Smooth muscle cell (in vitro differentiated cells): ENCODE measurements around the gene TMEM260. TPM values are rescaled to one million over a fixed set of nuclear protein-coding genes. Genes with fewer than 3 reads are reported as not detected.

Source experiments
- DNase-seq: peaks from one replicate; lab custom pipeline; 2025; ENCODE audit not compliant: unreplicated experiment; lab: John Stamatoyannopoulos, UW
- H2AFZ ChIP-seq: fragments of 200-600 bp; sonication (generic); 2 replicates; pipeline ENCODE4 v1.6.0; 2016; ENCODE audit warnings: antibody characterized with exemption, low read depth, mild to moderate bottlenecking
- H3F3A ChIP-seq: fragments of 200-600 bp; sonication (generic); 2 replicates; pipeline ENCODE4 v1.6.0; 2017; ENCODE audit warnings: antibody characterized with exemption, low read depth
- H3K27ac ChIP-seq: fragments of 200-600 bp; sonication (generic); 2 replicates; pipeline ENCODE4 v1.5.1; 2016; ENCODE audit warnings: low read depth, mild to moderate bottlenecking
- H3K27me3 ChIP-seq: fragments of 200-600 bp; sonication (generic); 2 replicates; pipeline ENCODE4 v1.6.1; 2016; ENCODE audit warnings: low read depth, mild to moderate bottlenecking
- H3K36me3 ChIP-seq: fragments of 200-600 bp; sonication (generic); 2 replicates; pipeline ENCODE4 v1.5.1; 2016; ENCODE audit warnings: low read depth
- H3K4me1 ChIP-seq: fragments of 200-600 bp; sonication (generic); 2 replicates; pipeline ENCODE4 v1.5.1; 2016; ENCODE audit warnings: low read depth
- H3K4me2 ChIP-seq: fragments of 200-600 bp; sonication (generic); 2 replicates; pipeline ENCODE4 v1.6.0; 2016; ENCODE audit warnings: mild to moderate bottlenecking
- H3K4me3 ChIP-seq: fragments of 200-600 bp; sonication (generic); 2 replicates; pipeline ENCODE4 v1.5.1; 2016; ENCODE audit warnings: mild to moderate bottlenecking
- H3K79me2 ChIP-seq: fragments of 200-600 bp; sonication (generic); 2 replicates; pipeline ENCODE4 v1.6.0; 2016; ENCODE audit warnings: low read depth, mild to moderate bottlenecking
- H3K9ac ChIP-seq: fragments of 200-600 bp; sonication (generic); 2 replicates; pipeline ENCODE4 v1.6.0; 2016; ENCODE audit warnings: low read depth
- H3K9me3 ChIP-seq: fragments of 200-600 bp; sonication (generic); replicated peaks from 2 replicates; pipeline ENCODE4 v1.5.1; 2016; ENCODE audit warnings: low read depth
- H4K20me1 ChIP-seq: fragments of 200-600 bp; sonication (generic); 2 replicates; pipeline ENCODE4 v1.6.0; 2016; ENCODE audit warnings: low read depth
- WGBS: methylation state at CpG from one replicate; pipeline ENCODE4 v1.1.7; 2016; ENCODE audit warnings: low lambda C conversion rate; 5-methylcytosine and 5-hydroxymethylcytosine counted together
- polyA plus RNA-seq: library from polyadenylated mRNA; unstranded; fragments of >200 nt; fragmentation: Nextera tagmentation; extraction: Ambion mirVana; gene quantifications from 2 replicates; pipeline ENCODE4 v1.2.1, GENCODE V29; 2016
- total RNA-seq: library from RNA; depleted of rRNA; stranded (reverse); fragments of >200 nt; gene quantifications from 2 replicates; pipeline ENCODE4 v1.2.3, GENCODE V29; 2014
- TF ChIP-seq, protein P1 (sequence below): fragments of 200-600 bp; sonication (generic); IDR thresholded peaks from 2 replicates; pipeline ENCODE4 v1.5.1; 2017; ENCODE audit warnings: borderline replicate concordance, mild to moderate bottlenecking, antibody characterized with exemption; ENCODE audit not compliant: insufficient read depth, poor library complexity, severe bottlenecking

TMEM260 gene
- total and polyA plus RNA-seq, 2 experiments from 2014 or later, result 10.5 to 16.0 TPM

DNA sequence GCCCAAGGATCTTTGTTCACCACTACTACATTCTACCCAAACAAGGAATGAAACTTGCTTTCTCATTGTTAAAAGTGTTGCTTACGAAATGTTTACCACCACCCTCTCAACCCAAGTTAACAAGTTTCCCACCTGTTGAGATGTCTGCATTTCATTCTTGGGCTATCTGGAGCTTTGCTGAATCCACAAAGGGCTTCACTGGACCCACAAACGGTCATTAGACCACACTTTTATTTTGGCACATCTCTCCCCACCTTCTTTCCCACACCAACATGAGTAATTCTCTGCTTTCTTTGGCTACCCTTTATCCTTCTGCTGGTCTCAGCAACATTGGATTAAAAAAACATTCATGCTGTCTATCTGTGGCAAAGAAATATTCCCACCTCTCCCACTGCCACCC lies 78.0 kb downstream of the TMEM260 start:
- no peak overlapping the region for H2AFZ ChIP-seq
- 83% methylated on average over 2 of the region's 2 CpGs for WGBS
- no peak overlapping the region for H3K4me2 ChIP-seq
- H3K9ac ChIP-seq, result no peak overlapping the region
- H3K27me3 ChIP-seq, result no peaks in the 10 kb centered on the region
- no peak overlapping the region for H3K27ac ChIP-seq
- no peaks in the 10 kb centered on the region for H3K36me3 ChIP-seq
- no peak for DNase-seq
- H3K9me3 ChIP-seq, result no peaks in the 10 kb centered on the region
- no peaks in the 10 kb centered on the region for H4K20me1 ChIP-seq
- no peaks in the 10 kb centered on the region for H3K79me2 ChIP-seq
- TF ChIP-seq, protein P1, sequence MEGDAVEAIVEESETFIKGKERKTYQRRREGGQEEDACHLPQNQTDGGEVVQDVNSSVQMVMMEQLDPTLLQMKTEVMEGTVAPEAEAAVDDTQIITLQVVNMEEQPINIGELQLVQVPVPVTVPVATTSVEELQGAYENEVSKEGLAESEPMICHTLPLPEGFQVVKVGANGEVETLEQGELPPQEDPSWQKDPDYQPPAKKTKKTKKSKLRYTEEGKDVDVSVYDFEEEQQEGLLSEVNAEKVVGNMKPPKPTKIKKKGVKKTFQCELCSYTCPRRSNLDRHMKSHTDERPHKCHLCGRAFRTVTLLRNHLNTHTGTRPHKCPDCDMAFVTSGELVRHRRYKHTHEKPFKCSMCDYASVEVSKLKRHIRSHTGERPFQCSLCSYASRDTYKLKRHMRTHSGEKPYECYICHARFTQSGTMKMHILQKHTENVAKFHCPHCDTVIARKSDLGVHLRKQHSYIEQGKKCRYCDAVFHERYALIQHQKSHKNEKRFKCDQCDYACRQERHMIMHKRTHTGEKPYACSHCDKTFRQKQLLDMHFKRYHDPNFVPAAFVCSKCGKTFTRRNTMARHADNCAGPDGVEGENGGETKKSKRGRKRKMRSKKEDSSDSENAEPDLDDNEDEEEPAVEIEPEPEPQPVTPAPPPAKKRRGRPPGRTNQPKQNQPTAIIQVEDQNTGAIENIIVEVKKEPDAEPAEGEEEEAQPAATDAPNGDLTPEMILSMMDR, result no peak
- H3K4me3 ChIP-seq, result no peak overlapping the region
- peaks cover 21% of the 10 kb centered on the region for H3K4me1 ChIP-seq
- no peaks in the 10 kb centered on the region for H3F3A ChIP-seq

DNA sequence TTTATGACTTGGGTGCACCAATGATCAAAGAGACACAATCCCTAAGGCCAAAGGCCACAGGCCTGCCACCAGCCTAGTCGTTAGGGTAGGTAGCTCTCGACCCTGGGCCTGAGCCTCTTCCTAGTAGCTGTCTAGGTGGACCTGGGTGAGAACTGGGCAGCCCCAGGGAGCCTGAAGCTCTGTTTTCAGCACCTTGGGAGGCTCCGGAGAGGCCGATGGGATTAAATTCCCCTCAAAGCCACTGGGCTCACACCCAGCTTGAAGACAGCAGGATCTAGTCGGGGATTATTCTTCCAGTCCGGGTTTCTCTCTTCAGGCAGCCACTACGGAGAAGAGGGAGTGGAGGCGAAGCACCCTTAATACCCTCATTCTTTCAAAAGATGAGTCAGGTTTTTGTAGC lies 79.8 kb downstream of the TMEM260 start:
- Histone ChIP-seq H3K9ac (no peak overlapping the region), H3K4me2 (no peak overlapping the region), H3K27ac (no peak overlapping the region), H3K4me1 (peaks cover 21% of the 10 kb centered on the region), H2AFZ (no peak overlapping the region), H4K20me1 (no peaks in the 10 kb centered on the region), H3K9me3 (no peaks in the 10 kb centered on the region), H3K79me2 (no peaks in the 10 kb centered on the region), H3K4me3 (no peak overlapping the region), H3F3A (no peaks in the 10 kb centered on the region), H3K27me3 (no peaks in the 10 kb centered on the region), H3K36me3 (no peaks in the 10 kb centered on the region)
- TF ChIP-seq, protein P1, result no peak
- 27% methylated on average over 8 of the region's 8 CpGs for WGBS
- DNase-seq, result no peak

DNA sequence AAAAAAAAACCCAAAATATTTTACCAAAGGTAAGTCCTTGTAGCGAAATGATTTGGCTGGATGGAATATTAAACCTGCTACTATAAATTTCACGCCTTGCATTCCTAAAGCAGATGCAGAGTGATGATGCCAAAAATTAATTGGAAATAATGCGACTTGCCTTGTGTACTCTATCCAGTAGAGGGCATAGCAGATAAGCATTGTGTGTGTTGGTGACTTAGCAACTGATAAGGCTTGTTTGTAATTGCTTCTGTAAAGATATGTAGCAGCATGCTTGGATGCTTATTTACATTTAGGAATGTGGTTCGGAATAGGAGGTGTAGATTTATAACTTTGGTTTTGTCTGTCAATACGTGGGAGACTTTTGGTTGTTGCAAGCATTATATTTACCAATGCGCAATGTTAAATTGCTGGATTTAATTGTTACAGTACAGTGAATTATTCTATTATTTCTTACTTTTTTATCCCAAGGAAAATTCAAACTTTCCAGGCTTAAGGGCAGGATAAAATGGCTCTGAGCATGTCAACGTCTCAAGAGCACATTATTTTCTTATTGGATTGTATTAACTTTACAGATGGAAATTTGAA lies 80.5 kb downstream of the TMEM260 start:
- Histone ChIP-seq H3F3A (no peaks in the 10 kb centered on the region), H2AFZ (no peak overlapping the region), H3K79me2 (no peaks in the 10 kb centered on the region), H3K4me1 (peaks cover 21% of the 10 kb centered on the region), H3K36me3 (no peaks in the 10 kb centered on the region), H3K9me3 (no peaks in the 10 kb centered on the region), H3K4me3 (no peak overlapping the region), H3K27ac (no peak overlapping the region), H4K20me1 (no peaks in the 10 kb centered on the region), H3K4me2 (no peak overlapping the region), H3K27me3 (no peaks in the 10 kb centered on the region), H3K9ac (no peak overlapping the region)
- TF ChIP-seq, protein P1, result peak; percentile 72
- 26% methylated on average over 7 of the region's 7 CpGs for WGBS
- DNase-seq, result no peak
